Endothelial cell of umbilical vein (primary cell): Measurements from ENCODE around the gene SMAD9.

Source experiments
- EZH2 ChIP-seq: IDR thresholded peaks from 2 replicates; pipeline ENCODE4 v1.6.1; 2012; ENCODE audit warnings: borderline replicate concordance, low read depth, mild to moderate bottlenecking, moderate library complexity, low read length, inconsistent platforms; ENCODE audit not compliant: severe bottlenecking
- GATA2 ChIP-seq: IDR thresholded peaks from 2 replicates; pipeline ENCODE4 v1.7.0; 2011; ENCODE audit warnings: low read depth, mild to moderate bottlenecking, moderate library complexity, mixed read lengths, low read length; ENCODE audit not compliant: insufficient read length, insufficient read depth
- JUN ChIP-seq: IDR thresholded peaks from 2 replicates; pipeline ENCODE4 v1.6.1; 2011; ENCODE audit warnings: borderline replicate concordance, low read depth; ENCODE audit not compliant: insufficient read length, insufficient read depth
- POLR2A ChIP-seq: IDR thresholded peaks from 2 replicates; pipeline ENCODE4 v1.6.1; 2012; ENCODE audit warnings: low read depth, mild to moderate bottlenecking, control low read depth, low read length
- TF ChIP-seq, protein P1 (sequence below), 2 donors: IDR thresholded peaks; 1 replicate in 1 of 2; 2 replicates in 1 of 2; pipeline ENCODE4 v1.5.1; 2011; ENCODE audit warnings: low read length in 2 of 2, mild to moderate bottlenecking in 2 of 2, moderate library complexity in 2 of 2, control low read depth in 1 of 2, inconsistent platforms in 1 of 2, low read depth in 1 of 2; ENCODE audit not compliant: insufficient read depth in 1 of 2; ENCODE audit errors: extremely low read depth in 1 of 2
- TF ChIP-seq, protein P2 (sequence below): IDR thresholded peaks from 2 replicates; pipeline ENCODE4 v1.6.1; 2011; ENCODE audit not compliant: insufficient read depth, insufficient read length

DNA sequence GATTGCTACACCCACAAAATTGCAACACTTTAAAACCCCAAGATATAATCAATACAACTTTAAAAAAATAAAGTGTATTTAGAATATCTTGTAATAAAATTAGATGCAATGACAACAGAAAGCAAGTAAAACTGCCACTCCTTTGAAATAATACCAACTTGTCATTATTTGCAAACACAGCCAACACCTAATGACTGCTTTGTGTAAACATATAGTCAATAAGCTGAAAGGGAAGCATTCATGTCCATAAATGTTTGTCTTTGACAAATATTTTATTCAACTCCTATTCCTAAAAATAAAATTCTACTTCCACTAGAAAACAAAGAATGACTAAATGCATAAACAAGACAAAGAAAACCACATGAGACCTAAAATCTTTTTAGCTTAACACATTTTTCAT lies 6.6 kb downstream of the SMAD9 start:
- TF ChIP-seq POLR2A = no peak
- no peak for TF ChIP-seq EZH2
- TF ChIP-seq, protein P1, sequence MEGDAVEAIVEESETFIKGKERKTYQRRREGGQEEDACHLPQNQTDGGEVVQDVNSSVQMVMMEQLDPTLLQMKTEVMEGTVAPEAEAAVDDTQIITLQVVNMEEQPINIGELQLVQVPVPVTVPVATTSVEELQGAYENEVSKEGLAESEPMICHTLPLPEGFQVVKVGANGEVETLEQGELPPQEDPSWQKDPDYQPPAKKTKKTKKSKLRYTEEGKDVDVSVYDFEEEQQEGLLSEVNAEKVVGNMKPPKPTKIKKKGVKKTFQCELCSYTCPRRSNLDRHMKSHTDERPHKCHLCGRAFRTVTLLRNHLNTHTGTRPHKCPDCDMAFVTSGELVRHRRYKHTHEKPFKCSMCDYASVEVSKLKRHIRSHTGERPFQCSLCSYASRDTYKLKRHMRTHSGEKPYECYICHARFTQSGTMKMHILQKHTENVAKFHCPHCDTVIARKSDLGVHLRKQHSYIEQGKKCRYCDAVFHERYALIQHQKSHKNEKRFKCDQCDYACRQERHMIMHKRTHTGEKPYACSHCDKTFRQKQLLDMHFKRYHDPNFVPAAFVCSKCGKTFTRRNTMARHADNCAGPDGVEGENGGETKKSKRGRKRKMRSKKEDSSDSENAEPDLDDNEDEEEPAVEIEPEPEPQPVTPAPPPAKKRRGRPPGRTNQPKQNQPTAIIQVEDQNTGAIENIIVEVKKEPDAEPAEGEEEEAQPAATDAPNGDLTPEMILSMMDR (IDR thresholded peaks at IDR 0.05; ENCODE audit: extremely low read depth in 1 of 2, insufficient read depth in 1 of 2, low read depth in 1 of 2, low read length in 2 of 2) = no peak
- TF ChIP-seq, protein P2, sequence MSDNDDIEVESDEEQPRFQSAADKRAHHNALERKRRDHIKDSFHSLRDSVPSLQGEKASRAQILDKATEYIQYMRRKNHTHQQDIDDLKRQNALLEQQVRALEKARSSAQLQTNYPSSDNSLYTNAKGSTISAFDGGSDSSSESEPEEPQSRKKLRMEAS = no peak
- TF ChIP-seq JUN = no peak
- no peak for TF ChIP-seq GATA2
